EH (cell line): Measurements from ENCODE around the gene GNPDA1.

Experiments
- DNase-seq: peaks from one replicate; pipeline ENCODE4 v3.0.0-alpha.2; 2015; ENCODE audit warnings: low read depth

GNPDA1 gene

DNA sequence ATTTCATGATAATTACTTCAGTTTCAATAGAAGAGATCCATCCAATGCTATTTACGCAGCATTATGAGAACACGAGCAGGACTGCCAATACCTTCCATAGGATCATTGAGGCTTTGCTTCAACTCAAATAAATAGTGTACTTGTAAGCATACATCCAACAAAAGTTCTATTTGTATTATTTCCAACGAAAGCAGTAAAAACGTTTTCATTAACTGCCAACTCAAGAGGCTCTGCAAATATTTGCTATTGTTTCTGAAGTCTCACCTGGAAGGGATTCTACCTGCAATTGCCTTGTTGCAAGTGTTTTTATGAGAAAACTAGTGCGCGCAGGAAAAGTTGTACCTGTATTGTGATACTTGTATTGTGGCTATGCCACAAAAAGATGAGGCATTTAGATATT is 11.0 kb upstream of the GNPDA1 start:
- no peak for DNase-seq

DNA sequence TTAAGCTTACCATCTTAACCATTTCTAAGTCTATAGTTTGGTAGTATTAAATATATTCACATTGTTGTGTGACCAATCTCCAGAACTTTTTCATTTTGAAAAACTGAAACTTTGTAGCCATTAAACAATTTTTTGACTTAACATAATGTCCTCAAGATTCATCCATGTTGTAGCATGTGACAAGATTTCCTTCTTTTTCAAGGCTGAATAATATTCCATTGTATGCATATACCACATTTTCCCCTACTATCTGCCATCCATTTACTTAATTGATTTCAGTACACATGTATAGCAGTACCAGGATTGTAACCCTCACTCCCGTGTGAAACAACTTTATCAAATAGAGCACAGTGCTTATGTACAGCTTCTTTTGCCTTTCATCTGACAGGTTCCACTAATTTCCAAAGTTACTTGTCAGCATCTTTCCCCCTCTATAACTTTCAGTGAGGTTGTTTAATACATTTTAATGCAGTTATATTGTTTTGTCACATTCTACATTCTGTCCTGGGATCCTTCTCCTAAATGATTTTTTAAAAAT is 7.4 kb upstream of the GNPDA1 start:
- DNase-seq: no peak

DNA sequence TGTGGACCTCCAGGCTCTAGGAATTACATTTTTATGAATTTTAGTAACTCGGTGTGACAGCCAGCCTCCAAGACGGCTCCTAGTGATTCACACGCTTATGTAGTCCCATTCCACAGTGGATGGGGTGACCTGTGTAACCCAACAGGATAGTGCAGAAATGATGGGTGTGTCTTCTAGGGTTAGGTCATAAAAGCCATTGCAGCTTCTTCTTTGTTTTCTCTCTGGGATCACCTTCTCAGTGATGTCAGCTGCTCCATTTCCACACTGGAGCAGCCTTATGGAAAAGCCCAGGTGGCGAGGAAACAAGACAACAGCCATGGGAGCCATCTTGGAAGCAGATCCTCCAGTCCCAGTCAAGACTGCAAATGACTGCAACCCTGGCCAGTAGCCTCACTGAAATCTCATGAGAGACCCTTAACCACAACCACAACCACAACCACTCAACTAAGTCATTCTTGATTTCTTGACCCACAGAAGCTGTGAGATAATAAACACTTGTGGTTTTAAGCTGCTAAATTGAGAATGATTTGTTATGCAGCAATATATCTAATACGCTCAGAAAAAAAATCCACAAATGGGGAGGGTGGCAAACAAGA is 5.1 kb upstream of the GNPDA1 start:
- DNase-seq: peak; percentile 46

DNA sequence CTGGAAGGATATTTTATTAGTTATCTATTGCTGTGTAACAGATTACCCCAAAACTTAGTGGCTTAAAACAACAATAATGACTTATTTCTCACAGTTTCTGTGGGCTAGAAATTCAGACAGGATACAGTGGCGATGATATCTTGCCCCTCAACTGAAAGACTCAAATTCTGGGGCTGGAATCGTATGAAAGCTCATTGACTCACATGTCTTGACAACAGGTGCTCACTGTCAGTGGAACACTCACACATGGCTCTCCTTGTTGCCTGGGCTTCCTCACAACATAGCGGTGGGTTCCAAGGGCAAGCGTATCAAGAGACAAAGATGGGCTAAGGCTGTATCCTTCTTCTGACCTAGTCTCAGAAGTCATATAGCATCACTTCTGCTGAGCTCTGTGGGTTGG is 3.7 kb upstream of the GNPDA1 start:
- DNase-seq: no peak

- DNase-seq: peak; percentile 48
Measured at GRCh38 chr5:142015781-142016533, 3.1 kb upstream of the GNPDA1 start.

- DNase-seq: peak; percentile 57
Measured at GRCh38 chr5:142014911-142015584, 2.2 kb upstream of the GNPDA1 start.

DNA sequence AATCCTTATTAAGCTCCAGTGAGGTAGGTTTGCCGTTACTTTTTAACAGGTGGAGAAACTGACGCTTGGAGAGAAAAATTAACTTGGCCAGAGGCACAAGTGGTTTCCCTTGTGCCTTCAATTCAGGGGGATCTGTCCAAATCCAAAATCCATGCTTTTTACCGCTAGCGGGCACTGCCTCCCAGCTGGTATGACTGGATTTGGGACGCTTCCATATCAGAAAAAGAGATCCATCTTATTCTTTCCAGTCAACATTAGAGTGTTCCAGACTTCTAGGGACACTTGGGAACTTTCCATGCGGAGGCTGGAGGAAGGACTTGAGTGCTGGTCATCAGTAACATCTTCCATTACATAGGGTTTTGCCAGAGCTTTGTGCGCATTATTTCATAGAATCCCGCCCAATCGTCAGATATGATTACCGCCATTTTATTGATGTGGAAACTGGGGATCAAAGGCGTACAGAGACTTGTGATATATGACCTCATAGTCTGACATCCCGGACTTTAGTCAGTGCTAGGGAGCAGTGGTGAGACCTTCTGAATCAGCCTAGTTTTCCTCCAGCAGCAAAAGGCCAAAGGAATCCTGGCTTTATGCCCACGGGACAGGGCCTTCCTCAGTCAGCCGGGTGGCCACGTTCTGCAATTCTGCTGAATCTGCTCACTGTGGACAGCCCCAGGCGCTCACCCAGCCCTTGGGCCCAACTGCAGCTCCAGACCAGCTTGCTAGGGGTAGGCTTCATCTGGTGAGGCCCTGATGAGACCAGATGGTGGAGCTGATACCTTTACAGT is 1.1 kb upstream of the GNPDA1 start:
- peak; percentile 85 for DNase-seq

DNA sequence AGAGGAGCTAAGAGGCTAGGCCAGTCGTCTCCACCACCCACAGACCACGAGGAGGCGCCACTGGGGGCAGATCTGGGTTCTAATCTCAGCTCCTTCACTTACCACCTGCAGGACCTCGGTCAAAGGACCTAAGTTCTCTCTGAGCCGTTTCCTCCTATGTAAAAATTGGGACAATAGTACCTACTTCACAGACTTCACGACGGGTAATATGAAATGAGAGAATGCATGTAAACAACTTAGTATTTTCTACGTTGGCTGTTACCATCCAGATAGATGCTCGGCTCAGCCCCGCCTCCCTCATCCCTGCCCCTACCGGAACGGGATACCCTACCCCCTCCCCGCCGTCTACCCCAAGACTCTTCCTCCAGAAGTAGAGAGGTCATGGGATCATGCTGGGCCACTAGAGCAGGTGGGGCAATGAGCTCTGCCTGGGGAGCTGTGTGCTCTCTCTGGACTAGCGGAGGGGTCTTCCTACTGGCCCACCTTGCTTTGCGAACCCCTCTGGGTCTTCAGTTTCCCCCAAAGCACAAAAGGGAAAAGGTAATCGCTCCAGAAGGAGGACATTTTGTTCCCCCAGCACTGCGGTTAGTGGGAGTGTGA is 541 bp downstream of the GNPDA1 start:
- DNase-seq: peak; percentile 35

DNA sequence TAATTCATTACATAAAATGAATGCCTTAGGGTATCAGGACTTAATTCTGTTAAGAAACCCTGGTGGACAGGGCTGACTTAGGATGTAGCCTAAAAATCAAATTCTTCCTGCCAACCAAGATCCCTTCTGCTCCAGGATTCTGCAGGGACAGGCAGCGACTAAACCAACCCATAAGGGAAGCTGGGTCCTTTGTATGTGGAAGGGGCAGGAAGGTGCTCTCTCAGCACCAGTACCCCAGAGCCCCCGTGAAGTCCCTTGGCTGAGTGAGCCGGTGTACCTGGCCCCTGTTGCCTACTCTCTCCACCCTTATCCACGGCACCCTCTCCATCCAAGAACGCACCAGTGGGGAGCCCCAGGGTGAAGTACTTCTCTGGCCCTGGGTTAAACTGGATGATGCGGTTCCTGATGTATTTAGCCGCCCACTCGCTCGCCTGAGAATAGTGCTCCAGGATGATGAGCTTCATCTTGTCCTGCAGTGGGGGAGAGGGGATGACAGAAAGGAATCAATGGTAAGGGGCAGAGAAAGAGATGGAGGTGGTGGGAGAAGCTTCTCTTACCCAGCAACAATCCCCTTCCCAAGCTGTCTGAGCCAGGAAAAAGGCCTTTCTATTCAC is 1.1 kb downstream of the GNPDA1 start:
- no peak for DNase-seq

GRCh38 chr5:142009886-142010285 is 2.9 kb downstream of the GNPDA1 start:
- no peak for DNase-seq

DNA sequence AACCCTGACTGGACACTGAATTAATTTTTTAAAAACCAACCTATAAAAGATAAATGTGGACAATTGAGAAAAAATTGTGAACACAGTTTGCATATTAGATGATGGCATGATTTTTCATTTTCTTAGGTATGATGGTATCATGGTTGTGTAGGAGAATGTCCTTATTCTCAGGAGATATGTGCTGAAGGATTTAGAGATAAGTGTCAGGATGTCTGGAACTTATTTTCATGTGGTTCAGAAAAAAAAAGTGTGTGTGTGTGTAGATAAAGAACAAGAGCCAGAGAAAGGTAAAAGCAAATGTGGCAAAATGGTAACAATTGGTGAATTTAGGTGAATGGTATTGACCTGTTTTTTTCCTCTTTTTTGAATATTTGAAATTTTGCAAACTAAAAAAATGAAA is 4.0 kb downstream of the GNPDA1 start:
- no peak for DNase-seq

GRCh38 chr5:142007237-142007544 is 5.6 kb downstream of the GNPDA1 start:
- no peak for DNase-seq

DNA sequence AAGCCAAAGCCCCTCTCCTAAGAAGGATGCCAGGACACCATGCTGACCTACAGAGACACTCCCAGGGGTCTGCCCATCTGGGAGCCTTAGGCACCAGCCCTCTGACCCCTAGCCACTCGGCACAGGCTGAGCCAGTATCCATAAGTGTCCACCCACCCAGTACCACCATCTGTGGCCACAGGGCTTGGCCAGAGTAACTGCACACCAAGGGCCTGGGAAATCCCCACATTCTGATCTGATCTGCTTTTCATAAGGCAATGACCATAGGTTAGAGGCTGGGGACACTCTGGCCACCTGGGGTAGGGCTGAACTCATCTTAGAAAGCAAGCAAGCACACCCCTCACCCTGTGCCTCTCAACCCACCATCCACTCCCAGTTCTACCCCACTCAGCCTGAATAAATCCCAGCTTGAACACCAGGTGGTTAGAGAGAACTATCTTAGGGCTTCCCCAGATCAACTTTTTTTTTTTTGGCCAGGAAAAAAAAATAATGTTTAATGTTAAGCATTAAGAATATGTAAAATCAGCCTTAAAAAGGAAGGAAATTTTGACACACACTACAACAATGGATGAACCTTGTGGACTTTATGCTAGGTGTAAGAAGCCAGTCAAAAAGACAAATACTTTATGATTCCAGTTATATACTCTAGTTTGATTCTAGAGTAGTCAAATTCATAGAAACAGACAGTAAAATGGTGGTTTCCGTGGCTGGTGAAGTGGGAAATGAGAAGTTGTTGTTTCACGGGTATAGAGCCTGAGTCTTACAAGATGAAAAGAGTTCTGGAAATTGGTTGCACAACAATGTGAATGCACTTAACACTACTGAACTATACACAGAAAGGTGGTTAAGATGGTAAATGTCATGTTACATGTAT is 6.2 kb downstream of the GNPDA1 start:
- no peak for DNase-seq

GRCh38 chr5:142003266-142003800 is 9.5 kb downstream of the GNPDA1 start:
- DNase-seq: no peak

DNA sequence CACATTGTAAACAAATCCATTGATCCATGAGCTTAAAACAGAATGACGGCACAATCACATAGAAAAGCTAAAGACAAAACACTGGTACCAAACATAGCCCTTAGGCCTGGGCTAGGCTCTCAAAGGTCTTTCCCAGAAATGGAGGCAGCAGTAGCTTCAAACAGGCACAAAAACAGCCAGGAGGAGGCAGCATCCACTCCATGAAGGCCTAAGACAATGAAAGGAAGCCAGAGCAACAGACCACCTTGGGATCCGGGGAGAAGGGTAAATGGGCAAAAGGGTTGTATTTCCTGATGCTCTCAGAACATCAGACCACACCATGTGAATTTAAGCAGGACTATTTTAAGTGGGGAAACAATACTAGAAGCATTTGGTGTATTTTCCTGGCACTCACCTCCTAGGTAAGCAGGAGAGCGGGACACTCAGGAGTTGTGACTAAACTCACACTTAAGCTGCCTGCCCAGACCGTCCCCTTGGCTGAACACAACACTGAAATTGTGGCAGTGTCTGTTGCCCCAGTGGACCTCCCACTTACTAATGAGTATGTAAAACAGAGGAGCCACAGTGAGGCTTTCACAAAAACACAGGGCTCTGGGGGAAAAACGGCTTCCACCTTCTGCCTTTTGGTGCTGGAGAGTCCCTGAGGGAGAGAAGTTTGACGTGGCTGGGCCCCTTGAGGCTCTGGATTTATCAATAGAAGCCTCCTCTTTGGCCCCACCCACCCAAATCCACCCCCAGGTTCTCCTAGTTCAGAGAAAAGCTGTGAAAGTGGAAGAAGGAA is 11.9 kb downstream of the GNPDA1 start:
- peak; percentile 34 for DNase-seq

DNA sequence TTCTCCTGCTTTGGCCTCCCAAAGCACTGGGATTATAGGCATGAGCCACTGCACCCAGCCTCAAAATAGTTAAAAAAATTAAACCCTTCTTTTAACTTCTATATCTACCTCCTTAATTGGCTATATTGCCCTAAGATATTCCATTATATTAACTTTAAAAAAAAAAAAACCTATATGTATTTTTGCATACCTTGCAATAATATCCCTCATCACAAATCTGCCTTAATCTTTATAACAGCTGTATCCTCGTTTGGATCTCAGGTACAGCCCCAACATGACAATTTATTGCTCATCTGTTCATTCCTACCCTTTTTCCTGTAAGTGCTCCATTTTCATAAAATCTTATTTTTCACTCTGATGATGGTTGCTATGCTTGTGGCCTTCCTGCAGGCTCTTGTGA is 12.7 kb downstream of the GNPDA1 start:
- DNase-seq: no peak

GRCh38 chr5:141997358-141997960 is 15.4 kb downstream of the GNPDA1 start:
- no peak for DNase-seq

DNA sequence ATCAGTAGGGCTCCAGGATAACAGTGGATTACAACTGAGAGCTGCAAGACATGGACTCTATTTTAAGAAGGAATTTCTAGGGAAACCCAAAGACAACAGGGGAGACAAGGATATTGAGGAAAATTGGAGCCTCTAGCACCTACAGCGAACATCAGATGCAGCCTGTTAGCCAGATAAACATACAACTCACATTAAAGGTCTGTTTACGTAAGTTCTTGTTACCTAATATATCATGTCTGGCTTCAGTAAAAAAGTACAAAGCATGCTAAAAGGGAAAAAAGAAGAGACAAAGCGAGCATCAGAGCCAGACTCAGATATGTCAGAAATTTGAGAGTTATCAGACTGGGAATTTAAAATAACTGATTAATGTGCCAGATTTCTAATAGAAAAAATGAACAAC is 17.2 kb downstream of the GNPDA1 start:
- DNase-seq: no peak

GRCh38 chr5:141994511-141995136 is 18.2 kb downstream of the GNPDA1 start:
- DNase-seq: no peak
